Testis (tissue), 3 donors: Measurements from ENCODE around the gene HS3ST4. TPM values are rescaled to one million over a fixed set of nuclear protein-coding genes. Genes with fewer than 3 reads are reported as not detected.
A peak's percentile ranks its signal among the peaks of the same experiment; 100 is the strongest.

Experiments used
- DNase-seq: peaks from one replicate; pipeline ENCODE4 v3.0.0-alpha.2; 2019
- H3K27ac ChIP-seq, 2 donors: fragments of 200-600 bp; sonication (generic); one replicate each; pipeline ENCODE4 v1.5.1; 2019
- H3K27me3 ChIP-seq: fragments of 200-600 bp; sonication (generic); one replicate; pipeline ENCODE4 v1.5.1; 2019
- H3K36me3 ChIP-seq: fragments of 200-600 bp; sonication (generic); one replicate; pipeline ENCODE4 v1.5.1; 2017; ENCODE audit warnings: low read depth; ENCODE audit errors: missing control alignments
- H3K4me1 ChIP-seq: fragments of 200-600 bp; sonication (generic); one replicate; pipeline ENCODE4 v1.5.1; 2019
- H3K4me3 ChIP-seq, 2 donors: fragments of 200-600 bp; sonication (generic); one replicate each; pipeline ENCODE4 v1.5.1; 2017 to 2019
- H3K9me3 ChIP-seq: fragments of 200-600 bp; sonication (generic); one replicate; pipeline ENCODE4 v1.5.1; 2017
- CTCF ChIP-seq, 3 experiments: fragments of 450-650 bp in 2 of 3; fragments of 200-600 bp in 1 of 3; sonication (generic) in 1 of 3; IDR thresholded peaks; one replicate each; pipeline ENCODE4 v1.5.1; 2016 to 2019; ENCODE audit warnings: antibody characterized with exemption in 3 of 3, mild to moderate bottlenecking in 2 of 3, moderate library complexity in 1 of 3
- POLR2A ChIP-seq: fragments of 450-650 bp; IDR thresholded peaks from one replicate; pipeline ENCODE4 v1.6.1; 2017; ENCODE audit warnings: antibody characterized with exemption, mild to moderate bottlenecking, moderate library complexity
- WGBS, 2 donors: methylation state at CpG; one replicate each; pipeline ENCODE4 v1.1.5; 2018; 5-methylcytosine and 5-hydroxymethylcytosine counted together
- intact Hi-C: fragments of 100-400 bp; cut with DNase I; formaldehyde crosslinking; loops from one replicate; pipeline ENCODE4 v1.15.1; 2023; ENCODE audit warnings: low total_unique reads
- polyA plus RNA-seq: library from polyadenylated mRNA; stranded (reverse); fragments of 350-450 nt; fragmentation: Illumina TruSeq; extraction: RNeasy Lipid Tissue Mini Kit (QIAGEN cat#74804); gene quantifications from one replicate; pipeline ENCODE4 v1.2.3, GENCODE V29; 2014; ENCODE audit warnings: low read depth, low replicate concordance; ENCODE audit not compliant: insufficient read depth
- total RNA-seq, 2 donors: library from RNA; depleted of rRNA; stranded (reverse); fragments of >200 nt; gene quantifications; one replicate each; pipeline ENCODE4 v1.2.3, GENCODE V29; 2016

Gene HS3ST4
- total and polyA plus RNA-seq, 3 donors from 2014 or later = 0.37 to 2.7 (median 2.6) TPM

- DNase-seq = no peak
- intact Hi-C loops = no loop called here
These were observed 43.9 kb downstream of the HS3ST4 start for GRCh38 chr16:25735645-25736044.

DNA sequence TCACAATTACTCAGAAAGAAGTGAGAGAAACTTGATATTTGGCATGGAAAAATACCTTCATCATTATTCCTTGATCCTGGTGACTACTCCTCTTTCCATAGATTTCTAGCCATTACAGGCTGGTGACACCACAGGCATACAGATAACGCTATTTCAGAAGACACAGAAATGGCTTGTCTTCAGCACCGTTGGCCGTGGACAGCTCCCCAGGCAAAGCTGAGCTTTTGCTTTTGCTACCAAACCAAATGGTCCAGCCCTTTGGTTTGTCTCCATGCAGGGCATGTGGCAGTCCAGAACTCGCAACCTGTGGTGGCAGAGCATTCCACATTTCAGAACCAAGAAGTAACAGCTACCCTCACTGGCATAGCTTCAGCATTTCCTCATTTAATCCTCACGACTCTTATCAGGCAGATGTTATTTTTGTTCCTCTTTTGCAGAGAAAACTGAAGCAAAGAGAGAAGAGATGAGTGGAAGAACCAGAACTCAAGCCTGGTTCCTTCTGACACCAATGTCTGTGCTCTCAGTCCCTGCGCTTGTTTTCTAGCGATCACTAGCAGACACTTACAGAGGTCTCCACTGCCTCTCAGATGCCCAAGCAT, 55.5 kb downstream of the HS3ST4 start:
- Histone ChIP-seq H3K9me3 (no peaks in the 10 kb centered on the region), H3K27ac (no peak overlapping the region), H3K27me3 (no peaks in the 10 kb centered on the region), H3K4me3 (no peak overlapping the region), H3K36me3 (no peaks in the 10 kb centered on the region), H3K4me1 (no peaks in the 10 kb centered on the region)
- DNase-seq = peak; percentile 16
- 59 to 68% methylated on average over 7 of the region's 7 CpGs for WGBS, 2 donors
- no peak for TF ChIP-seq CTCF (IDR thresholded peaks at IDR 0.05)
- no peak for TF ChIP-seq POLR2A
- intact Hi-C loops = no loop called here

More at GRCh38 chr16:25735645-25736044, 43.9 kb downstream of the HS3ST4 start:
- 56 to 96% methylated on average over 1 of the region's 1 CpG for WGBS, 2 donors
- Histone ChIP-seq H3K9me3 (no peaks in the 10 kb centered on the region), H3K27ac (no peak overlapping the region), H3K36me3 (no peaks in the 10 kb centered on the region), H3K27me3 (no peaks in the 10 kb centered on the region), H3K4me3 (no peak overlapping the region), H3K4me1 (no peaks in the 10 kb centered on the region)
- no peak for TF ChIP-seq CTCF (IDR thresholded peaks at IDR 0.05)
- TF ChIP-seq POLR2A = no peak

GRCh38 chr16:25748092-25748654, 56.4 kb downstream of the HS3ST4 start:
- no peak for DNase-seq

DNA sequence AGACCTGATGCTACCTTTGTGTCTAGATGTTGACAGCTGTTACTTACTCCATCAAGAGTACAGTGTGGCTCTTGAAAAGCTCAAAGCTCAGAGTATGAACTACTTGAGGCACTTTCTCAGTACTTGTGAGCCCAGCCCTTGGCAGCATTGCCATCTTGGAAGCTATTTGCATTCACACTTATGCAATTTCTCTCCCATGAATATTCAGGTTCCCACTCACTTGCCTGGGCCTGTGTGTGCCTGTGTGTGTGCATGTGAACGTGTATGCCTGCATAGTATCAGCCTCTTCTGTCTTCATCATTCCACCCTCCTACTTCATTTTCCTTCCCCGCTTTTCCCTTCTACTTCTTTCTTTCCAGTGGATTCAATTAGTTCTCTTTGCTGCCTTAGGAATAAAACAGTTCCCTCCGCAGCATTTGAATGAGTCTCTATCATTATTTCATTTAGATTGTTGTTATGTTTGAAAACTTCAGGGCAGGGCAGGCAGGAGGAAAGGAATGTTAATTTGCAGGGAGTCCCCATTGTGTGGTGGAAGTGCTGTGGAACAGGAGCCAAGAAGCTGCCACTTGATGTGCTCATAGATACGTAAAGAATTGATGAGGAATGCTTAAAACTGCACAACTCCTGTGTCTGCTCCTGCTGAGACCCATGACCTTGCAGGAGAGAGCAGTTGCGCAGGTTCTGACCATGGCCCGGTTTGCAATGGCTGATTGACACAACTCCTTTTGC, 58.9 kb downstream of the HS3ST4 start:
- DNase-seq = no peak
- Histone ChIP-seq H3K9me3 (no peaks in the 10 kb centered on the region), H3K27me3 (no peaks in the 10 kb centered on the region), H3K27ac (no peak overlapping the region), H3K36me3 (no peaks in the 10 kb centered on the region), H3K4me3 (no peak overlapping the region), H3K4me1 (no peaks in the 10 kb centered on the region)
- TF ChIP-seq POLR2A (no peak), CTCF (IDR thresholded peaks at IDR 0.05) (no peak)
- intact Hi-C loops = no loop called here
- WGBS, 2 donors = 67 to 73% methylated on average over 6 of the region's 6 CpGs

More at GRCh38 chr16:25748092-25748654, 56.4 kb downstream of the HS3ST4 start:
- intact Hi-C loops = no loop called here
- 70 to 74% methylated on average over 3 of the region's 3 CpGs for WGBS, 2 donors
- H3K27me3 ChIP-seq = no peaks in the 10 kb centered on the region
- no peaks in the 10 kb centered on the region for H3K9me3 ChIP-seq
- H3K4me3 ChIP-seq = no peak overlapping the region
- H3K27ac ChIP-seq = no peak overlapping the region
- H3K4me1 ChIP-seq = no peaks in the 10 kb centered on the region
- H3K36me3 ChIP-seq = no peaks in the 10 kb centered on the region
- TF ChIP-seq CTCF (IDR thresholded peaks at IDR 0.05) = no peak
- no peak for TF ChIP-seq POLR2A
